ENCODE measurements around the gene CX3CR1.

Gene CX3CR1

DNA sequence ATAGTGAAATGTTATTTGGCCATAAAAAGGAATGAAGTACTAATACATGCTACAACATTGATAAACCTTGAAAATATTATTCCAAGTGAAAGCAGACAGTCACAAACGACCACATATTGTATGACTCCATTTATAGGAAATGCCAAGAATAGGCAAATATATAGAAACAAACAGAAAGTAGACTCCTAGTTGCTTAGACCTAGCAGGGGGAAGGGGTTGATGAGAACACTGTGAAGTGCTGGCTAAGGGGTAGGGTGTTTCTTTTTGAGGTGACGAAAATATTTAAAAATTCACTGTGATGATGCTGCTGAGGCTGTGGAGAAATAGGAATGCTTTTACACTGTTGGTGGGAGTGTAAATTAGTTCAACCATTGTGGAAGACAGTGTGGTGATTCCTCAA is 56.9 kb downstream of the CX3CR1 start:
- no peak for TF ChIP-seq CTCF (IDR thresholded peaks at IDR 0.05; ENCODE audit: unreplicated experiment in 3 of 3)
- Mint-ChIP-seq H3K4me3 (no peak overlapping the region), H3K27me3 (ENCODE audit: low read depth) (peaks cover 9% of the 10 kb centered on the region), H3K9me3 (peaks cover 7% of the 10 kb centered on the region), H3K27ac (no peak overlapping the region), H3K4me1 (peaks cover 5% of the 10 kb centered on the region), H3K36me3 (ENCODE audit: low read depth) (no peaks in the 10 kb centered on the region)

GRCh38 chr3:39222462-39222861 is 57.4 kb downstream of the CX3CR1 start:
- TF ChIP-seq CTCF (IDR thresholded peaks at IDR 0.05; ENCODE audit: unreplicated experiment in 3 of 3) = no peak
- H3K4me1 Mint-ChIP-seq = peaks cover 5% of the 10 kb centered on the region
- no peaks in the 10 kb centered on the region for H3K36me3 Mint-ChIP-seq (ENCODE audit: low read depth)
- no peak overlapping the region for H3K27ac Mint-ChIP-seq
- peaks cover 9% of the 10 kb centered on the region for H3K27me3 Mint-ChIP-seq (ENCODE audit: low read depth)
- H3K4me3 Mint-ChIP-seq = no peak overlapping the region
- H3K9me3 Mint-ChIP-seq = peaks cover 7% of the 10 kb centered on the region

DNA sequence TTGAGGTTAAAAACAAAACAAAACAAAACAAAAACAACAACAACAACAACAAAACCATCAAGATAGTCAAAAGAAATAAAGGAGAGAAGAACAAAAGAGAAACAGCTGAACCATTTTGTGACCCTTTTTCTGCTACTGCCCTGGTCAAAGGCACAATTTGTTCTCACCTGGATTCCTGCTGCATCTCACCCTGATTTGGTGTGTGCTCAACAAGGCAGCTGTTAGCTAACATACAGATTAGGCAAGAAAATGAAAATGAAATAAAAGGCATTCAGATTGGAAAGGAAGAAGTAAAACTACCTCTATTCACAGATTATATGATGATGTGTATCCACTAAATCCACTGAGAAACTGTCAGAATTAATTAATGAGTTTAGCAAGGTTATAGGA is 58.7 kb downstream of the CX3CR1 start:
- no peak overlapping the region for H3K4me3 Mint-ChIP-seq
- H3K9me3 Mint-ChIP-seq = peaks cover 7% of the 10 kb centered on the region
- no peak for TF ChIP-seq CTCF (IDR thresholded peaks at IDR 0.05; ENCODE audit: unreplicated experiment in 3 of 3)
- H3K27me3 Mint-ChIP-seq (ENCODE audit: low read depth) = peaks cover 9% of the 10 kb centered on the region
- H3K27ac Mint-ChIP-seq = no peak overlapping the region
- no peaks in the 10 kb centered on the region for H3K36me3 Mint-ChIP-seq (ENCODE audit: low read depth)
- peaks cover 5% of the 10 kb centered on the region for H3K4me1 Mint-ChIP-seq

DNA sequence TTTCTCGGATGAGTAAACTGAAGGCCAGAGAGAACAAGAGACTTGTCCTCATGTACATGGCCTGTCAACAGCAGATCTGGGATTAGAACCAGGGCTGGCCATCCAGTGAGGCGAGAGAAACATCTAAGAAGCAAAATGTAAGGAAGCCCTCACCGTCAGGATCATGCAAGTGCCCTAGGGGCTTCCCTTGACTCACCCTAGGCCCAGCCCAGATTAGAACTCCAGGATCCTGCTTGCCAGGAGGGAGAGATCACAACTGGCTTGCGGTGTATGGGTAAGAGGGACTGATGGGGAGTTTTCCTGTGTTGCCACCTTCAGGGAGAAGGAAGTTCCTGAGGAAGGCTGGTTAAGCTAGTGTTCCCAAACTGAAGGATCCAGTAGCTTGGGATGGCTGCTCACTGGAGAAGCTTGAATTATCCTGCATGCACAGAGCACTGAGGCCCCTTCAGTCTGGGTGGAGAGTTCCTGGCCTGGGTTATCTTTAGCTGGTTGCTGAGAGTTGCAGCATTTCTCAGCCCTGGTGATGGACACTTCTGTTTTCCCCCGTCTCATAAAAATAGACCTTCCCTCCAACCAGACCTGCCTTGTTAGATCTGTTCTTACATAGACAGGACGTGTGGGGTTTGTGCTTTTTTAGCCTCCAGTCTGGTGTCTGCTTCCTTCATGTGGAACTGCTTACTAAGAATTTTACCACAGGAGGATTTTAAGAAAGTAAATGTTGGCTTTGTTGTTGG is 59.3 kb downstream of the CX3CR1 start:
- Mint-ChIP-seq H3K36me3 (ENCODE audit: low read depth) (no peaks in the 10 kb centered on the region), H3K27ac (no peak overlapping the region), H3K9me3 (peaks cover 2% of the 10 kb centered on the region), H3K4me3 (no peak overlapping the region), H3K27me3 (ENCODE audit: low read depth) (peaks cover 9% of the 10 kb centered on the region), H3K4me1 (no peaks in the 10 kb centered on the region)
- TF ChIP-seq CTCF (IDR thresholded peaks at IDR 0.05; ENCODE audit: unreplicated experiment in 3 of 3) = no peak

- H3K4me1 Mint-ChIP-seq = no peaks in the 10 kb centered on the region
- no peak overlapping the region for H3K4me3 Mint-ChIP-seq
- H3K27ac Mint-ChIP-seq = no peak overlapping the region
- H3K36me3 Mint-ChIP-seq (ENCODE audit: low read depth) = no peaks in the 10 kb centered on the region
- no peak for TF ChIP-seq CTCF (IDR thresholded peaks at IDR 0.05; ENCODE audit: unreplicated experiment in 3 of 3)
- H3K9me3 Mint-ChIP-seq = peaks cover 2% of the 10 kb centered on the region
- peaks cover 9% of the 10 kb centered on the region for H3K27me3 Mint-ChIP-seq (ENCODE audit: low read depth)
These were observed 60.1 kb downstream of the CX3CR1 start for GRCh38 chr3:39219702-39220101.

GRCh38 chr3:39216176-39216790 is 63.6 kb downstream of the CX3CR1 start:
- no peak for TF ChIP-seq CTCF (IDR thresholded peaks at IDR 0.05; ENCODE audit: unreplicated experiment in 3 of 3)
- no peaks in the 10 kb centered on the region for H3K27me3 Mint-ChIP-seq (ENCODE audit: low read depth)
- no peak overlapping the region for H3K27ac Mint-ChIP-seq
- no peaks in the 10 kb centered on the region for H3K4me1 Mint-ChIP-seq
- H3K36me3 Mint-ChIP-seq (ENCODE audit: low read depth) = no peaks in the 10 kb centered on the region
- H3K4me3 Mint-ChIP-seq = no peak overlapping the region
- no peaks in the 10 kb centered on the region for H3K9me3 Mint-ChIP-seq
